OCI-LY7 (cell line): Measurements from ENCODE around the gene CCNI. TPM values are rescaled to one million over a fixed set of nuclear protein-coding genes. Genes with fewer than 3 reads are reported as not detected.
A peak's percentile ranks its signal among the peaks of the same experiment; 100 is the strongest.

Experiments used
- BruUV-seq: library from RNA; stranded (reverse); fragments of 400-500 nt; replicated peaks from 2 replicates; lab custom pipeline; 2021; lab: Mats Ljungman, UMichigan
- CTCF ChIA-PET: fragments of 300-600 bp; sonication (Branson Sonifier 250); formaldehyde crosslinking; loops from one replicate; lab custom pipeline; 2022; ENCODE audit warnings: antibody characterized with exemption; ENCODE audit not compliant: unreplicated experiment; lab: Charles Lee
- POLR2A ChIA-PET: fragments of 300-600 bp; sonication (Branson Sonifier 250); formaldehyde crosslinking; loops from one replicate; lab custom pipeline; 2022; ENCODE audit warnings: antibody characterized with exemption; lab: Charles Lee
- DNase-seq: peaks from one replicate; pipeline ENCODE4 v3.0.0-alpha.2; 2015; ENCODE audit warnings: low spot score
- H2AFZ ChIP-seq: fragments of 200-600 bp; sonication (generic), shearing (Covaris generic); 2 replicates; pipeline ENCODE4 v1.6.1; 2014; ENCODE audit warnings: mild to moderate bottlenecking, antibody characterized with exemption, low read length, moderate library complexity
- H3K27ac ChIP-seq: fragments of 200-600 bp; sonication (generic); 2 replicates; pipeline ENCODE4 v1.5.1; 2014; ENCODE audit warnings: mixed run types, low read depth, mild to moderate bottlenecking, moderate library complexity, low read length, inconsistent platforms; ENCODE audit not compliant: poor library complexity, severe bottlenecking
- H3K36me3 ChIP-seq: fragments of 200-600 bp; sonication (generic); 2 replicates; pipeline ENCODE4 v1.6.1; 2014; ENCODE audit warnings: mild to moderate bottlenecking, antibody characterized with exemption, low read length, moderate library complexity, mixed read lengths; ENCODE audit not compliant: insufficient read depth
- H3K4me1 ChIP-seq: fragments of 200-600 bp; sonication (generic); 2 replicates; pipeline ENCODE4 v1.5.1; 2014; ENCODE audit warnings: mild to moderate bottlenecking, low read length; ENCODE audit not compliant: insufficient read depth, poor library complexity, severe bottlenecking
- H3K4me2 ChIP-seq: fragments of 200-600 bp; sonication (generic); 2 replicates; pipeline ENCODE4 v1.6.1; 2014; ENCODE audit warnings: mild to moderate bottlenecking, low read length
- H3K4me3 ChIP-seq: fragments of 200-600 bp; sonication (generic); 2 replicates; pipeline ENCODE4 v1.5.1; 2014; ENCODE audit warnings: mild to moderate bottlenecking, low read depth, low read length; ENCODE audit not compliant: poor library complexity, severe bottlenecking
- H3K79me2 ChIP-seq: fragments of 200-600 bp; sonication (generic); 2 replicates; pipeline ENCODE4 v1.6.1; 2016; ENCODE audit warnings: low read depth, mild to moderate bottlenecking, low read length, moderate library complexity, mixed read lengths; ENCODE audit not compliant: insufficient read depth
- H3K9me2 ChIP-seq: fragments of 200-600 bp; sonication (generic); 2 replicates; pipeline ENCODE4 v1.6.1; 2016; ENCODE audit warnings: mild to moderate bottlenecking, low read length, mixed read lengths; ENCODE audit not compliant: insufficient read depth
- H3K9me3 ChIP-seq: fragments of 200-600 bp; sonication (generic); 2 replicates; pipeline ENCODE4 v1.6.1; 2014; ENCODE audit warnings: mild to moderate bottlenecking, mixed run types, low read length, mixed read lengths
- H4K20me1 ChIP-seq: fragments of 200-600 bp; sonication (generic); 2 replicates; pipeline ENCODE4 v1.6.1; 2014; ENCODE audit warnings: mild to moderate bottlenecking, antibody characterized with exemption, low read length, moderate library complexity, mixed read lengths; ENCODE audit not compliant: insufficient read depth
- EZH2phosphoT487 ChIP-seq: fragments of 200-600 bp; sonication (generic); IDR thresholded peaks from 2 replicates; pipeline ENCODE4 v1.6.1; 2018; ENCODE audit warnings: low read depth, borderline replicate concordance, mild to moderate bottlenecking, mixed run types, antibody characterized with exemption, low read length, moderate library complexity, mixed read lengths
- intact Hi-C: fragments of 100-400 bp; cut with micrococcal nuclease; formaldehyde crosslinking; loops from one replicate; pipeline ENCODE4 v1.10.0; 2022; ENCODE audit not compliant: unreplicated experiment
- total RNA-seq, 2 experiments: library from RNA; depleted of rRNA in 1 of 2; stranded (reverse); fragments of >200 nt in 1 of 2; shearing (Covaris generic) in 1 of 2; gene quantifications; 2 replicates each; pipeline ENCODE4 v1.2.3, GENCODE V29; 2014 to 2022
- TF ChIP-seq, protein P1 (sequence below): fragments of 200-600 bp; sonication (generic); conservative IDR thresholded peaks from 2 replicates; pipeline ENCODE4 v1.5.1; 2014; ENCODE audit warnings: mild to moderate bottlenecking, antibody characterized with exemption, low read length, moderate library complexity, mixed read lengths

The CCNI gene
- total RNA-seq, 2 experiments from 2014 or later, result 105 to 293 TPM

DNA sequence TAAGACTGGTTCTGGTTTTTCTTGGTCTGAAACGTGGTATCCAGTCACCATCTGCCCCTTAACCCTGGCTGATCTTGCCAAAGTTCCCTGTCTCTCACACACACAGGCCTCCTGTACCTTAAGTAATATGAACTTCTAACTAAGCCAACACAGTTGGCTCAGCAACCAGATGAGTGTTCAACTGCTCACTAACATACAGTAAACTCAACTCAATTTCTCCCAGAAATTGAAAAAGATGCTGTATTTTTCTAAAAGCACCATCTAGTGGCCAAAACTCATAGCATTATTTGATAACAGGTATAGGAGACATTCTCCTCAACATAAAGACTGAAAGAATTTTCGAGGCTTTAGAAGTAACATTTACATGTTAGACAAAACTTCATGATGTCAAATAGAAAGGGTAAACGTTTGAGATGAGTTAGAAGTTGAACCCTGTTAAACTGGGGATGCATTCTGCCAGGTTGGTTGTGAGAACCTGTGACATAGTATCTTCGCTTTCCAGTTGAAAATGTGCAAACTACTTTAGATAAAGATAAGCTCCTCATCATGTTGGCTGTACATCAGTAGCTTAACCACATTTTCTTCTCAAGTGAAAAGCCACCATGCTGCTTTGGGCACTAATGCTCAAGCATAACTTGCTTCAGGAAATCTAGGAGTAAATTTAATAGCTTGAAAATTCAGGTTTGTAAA, 31.2 kb downstream of the CCNI start:
- H3K27ac ChIP-seq, result no peak overlapping the region

DNA sequence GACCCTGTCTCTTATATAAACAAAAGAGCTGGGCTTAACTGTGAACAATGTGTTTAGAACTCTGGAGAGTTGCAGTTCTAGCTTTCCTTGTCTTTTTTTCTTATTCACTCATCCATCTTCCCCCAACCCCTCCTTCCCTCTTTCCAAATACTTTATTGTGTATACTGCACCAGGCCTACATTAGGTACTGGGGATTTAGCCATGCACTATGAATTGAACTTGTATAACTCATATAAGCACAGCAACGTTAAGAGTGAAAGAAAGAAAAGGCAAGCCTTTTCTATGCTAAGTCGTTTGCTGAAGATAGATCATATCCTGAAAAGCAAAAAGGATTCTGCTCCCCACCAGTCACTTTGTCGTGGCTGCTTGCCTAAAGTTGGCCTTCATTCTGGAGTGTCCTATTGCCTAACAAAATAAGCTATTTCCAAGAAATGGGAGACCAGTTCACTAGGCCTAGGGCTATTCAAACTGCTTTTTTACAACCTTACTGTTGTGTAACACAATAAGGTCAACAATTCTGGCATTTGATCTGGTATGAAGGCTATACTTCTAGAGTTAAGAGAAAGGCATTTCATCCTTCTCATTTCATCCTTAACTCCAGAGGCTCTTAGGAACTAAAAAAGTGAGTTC, 32.2 kb downstream of the CCNI start:
- H3K27ac ChIP-seq, result no peak overlapping the region
- no peaks in the 10 kb centered on the region for H3K79me2 ChIP-seq
- no peak overlapping the region for H3K4me2 ChIP-seq
- TF ChIP-seq, protein P1, sequence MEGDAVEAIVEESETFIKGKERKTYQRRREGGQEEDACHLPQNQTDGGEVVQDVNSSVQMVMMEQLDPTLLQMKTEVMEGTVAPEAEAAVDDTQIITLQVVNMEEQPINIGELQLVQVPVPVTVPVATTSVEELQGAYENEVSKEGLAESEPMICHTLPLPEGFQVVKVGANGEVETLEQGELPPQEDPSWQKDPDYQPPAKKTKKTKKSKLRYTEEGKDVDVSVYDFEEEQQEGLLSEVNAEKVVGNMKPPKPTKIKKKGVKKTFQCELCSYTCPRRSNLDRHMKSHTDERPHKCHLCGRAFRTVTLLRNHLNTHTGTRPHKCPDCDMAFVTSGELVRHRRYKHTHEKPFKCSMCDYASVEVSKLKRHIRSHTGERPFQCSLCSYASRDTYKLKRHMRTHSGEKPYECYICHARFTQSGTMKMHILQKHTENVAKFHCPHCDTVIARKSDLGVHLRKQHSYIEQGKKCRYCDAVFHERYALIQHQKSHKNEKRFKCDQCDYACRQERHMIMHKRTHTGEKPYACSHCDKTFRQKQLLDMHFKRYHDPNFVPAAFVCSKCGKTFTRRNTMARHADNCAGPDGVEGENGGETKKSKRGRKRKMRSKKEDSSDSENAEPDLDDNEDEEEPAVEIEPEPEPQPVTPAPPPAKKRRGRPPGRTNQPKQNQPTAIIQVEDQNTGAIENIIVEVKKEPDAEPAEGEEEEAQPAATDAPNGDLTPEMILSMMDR, result no peak
- no peak for TF ChIP-seq EZH2phosphoT487
- no peak for DNase-seq
- peaks cover 68% of the 10 kb centered on the region for H3K36me3 ChIP-seq
- CTCF ChIA-PET, result no interaction called here
- no peaks in the 10 kb centered on the region for H4K20me1 ChIP-seq
- peaks cover 8% of the 10 kb centered on the region for H3K4me1 ChIP-seq
- H3K9me3 ChIP-seq, result no peaks in the 10 kb centered on the region
- intact Hi-C loops, result loop anchor here (2.0 kb wide), 2 partner anchors 93 to 159 kb away; no protein-coding TSS in a partner anchor
- no peak overlapping the region for H3K4me3 ChIP-seq
- no peaks in the 10 kb centered on the region for H3K9me2 ChIP-seq
- H2AFZ ChIP-seq, result no peak overlapping the region
- POLR2A ChIA-PET, result interaction anchor here (0.9 to 1.6 kb wide), 3 partner anchors 10 to 14 kb away, joined by 3 to 6 read pairs (median 5); no protein-coding TSS in a partner anchor
- BruUV-seq, result no TSS peak

More for the DNA sequence above, 31.2 kb downstream of the CCNI start:
- ChIA-PET CTCF (interaction anchor here (1.0 to 1.5 kb wide), 2 partner anchors 12 to 159 kb away, joined by 3 read pairs; no protein-coding TSS in a partner anchor), POLR2A (interaction anchor here (0.9 to 1.3 kb wide), 3 partner anchors 149 to 159 kb away, joined by 3 to 9 read pairs (median 4); no protein-coding TSS in a partner anchor)
- no peaks in the 10 kb centered on the region for H3K9me3 ChIP-seq
- BruUV-seq, result no TSS peak
- peak; percentile 62 for DNase-seq
- intact Hi-C loops, result loop anchor here (2.0 kb wide), 2 partner anchors 94 to 158 kb away; no protein-coding TSS in a partner anchor
- H3K4me2 ChIP-seq, result no peak overlapping the region
- no peaks in the 10 kb centered on the region for H3K79me2 ChIP-seq
- H2AFZ ChIP-seq, result no peak overlapping the region
- peaks cover 8% of the 10 kb centered on the region for H3K4me1 ChIP-seq
- no peak overlapping the region for H3K4me3 ChIP-seq
- H4K20me1 ChIP-seq, result no peaks in the 10 kb centered on the region
- no peaks in the 10 kb centered on the region for H3K9me2 ChIP-seq
- H3K36me3 ChIP-seq, result peaks cover 75% of the 10 kb centered on the region
- TF ChIP-seq, protein P1, result peak; percentile 95
- no peak for TF ChIP-seq EZH2phosphoT487
